Endothelial cell of umbilical vein (primary cell): ENCODE measurements around the gene PSMA4. TPM values are rescaled to one million over a fixed set of nuclear protein-coding genes. Genes with fewer than 3 reads are reported as not detected.

ENCODE experiments used
- BruUV-seq: library from RNA; stranded (reverse); fragments of 400-500 nt; replicated peaks from 2 replicates; lab custom pipeline; 2021; lab: Mats Ljungman, UMichigan
- CTCF ChIA-PET: fragments of 300-600, 350-600 bp; sonication (Branson Sonifier 250); formaldehyde crosslinking; loops from one replicate; lab custom pipeline; 2021; ENCODE audit warnings: antibody characterized with exemption, inconsistent platforms; lab: Charles Lee
- POLR2A ChIA-PET: fragments of 300-600, 350-600 bp; sonication (Branson Sonifier 250); formaldehyde crosslinking; loops from one replicate; lab custom pipeline; 2021; ENCODE audit warnings: antibody characterized with exemption, inconsistent platforms; lab: Charles Lee
- DNase-seq: peaks from one replicate; pipeline ENCODE4 v3.0.0-alpha.2; 2011; ENCODE audit warnings: low read depth, low spot score
- FAIRE-seq: peaks from 2 replicates; lab custom pipeline; 2011; peaks lifted over from hg19 to GRCh38; lab: Jason Lieb, UNC
- H2AFZ ChIP-seq: 2 replicates; pipeline ENCODE4 v1.6.0; 2012; ENCODE audit warnings: low read depth, low read length, control low read depth, inconsistent platforms
- H3K27ac ChIP-seq: 2 replicates; pipeline ENCODE4 v1.5.1; 2011; ENCODE audit warnings: low read depth, mild to moderate bottlenecking, control low read depth, low read length, moderate library complexity; ENCODE audit not compliant: insufficient read depth
- H3K27me3 ChIP-seq, 2 experiments: 2 replicates each; pipeline versions ENCODE4 v1.6.0 to v1.6.1; 2011; ENCODE audit warnings: low read length in 2 of 2, mixed read lengths in 1 of 2; ENCODE audit not compliant: control insufficient read depth in 2 of 2, insufficient read depth in 2 of 2
- H3K36me3 ChIP-seq, 2 experiments: 2 replicates in 1 of 2; 3 replicates in 1 of 2; pipeline ENCODE4 v1.5.1; 2011; ENCODE audit warnings: low read length in 2 of 2, mild to moderate bottlenecking in 1 of 2, moderate library complexity in 1 of 2; ENCODE audit not compliant: control insufficient read depth in 2 of 2, insufficient read depth in 2 of 2; ENCODE audit errors: extremely low read depth in 1 of 2
- H3K4me1 ChIP-seq: 3 replicates; pipeline ENCODE4 v1.5.1; 2011; ENCODE audit warnings: mild to moderate bottlenecking, low read length; ENCODE audit not compliant: control insufficient read depth, insufficient read depth; ENCODE audit errors: extremely low read depth
- H3K4me2 ChIP-seq: 2 replicates; pipeline ENCODE4 v1.6.1; 2011; ENCODE audit warnings: low read length, control low read depth, mixed read lengths; ENCODE audit not compliant: insufficient read depth
- H3K4me3 ChIP-seq, 3 experiments: fragments of 200-600 bp in 1 of 3; sonication (generic), shearing (Covaris generic) in 1 of 3; replicated peaks in 1 of 3; 2 replicates each; pipeline ENCODE4 v1.5.1; 2011 to 2016; ENCODE audit warnings: control low read depth in 3 of 3, low read length in 3 of 3, mild to moderate bottlenecking in 2 of 3, inconsistent platforms in 1 of 3, low read depth in 1 of 3, moderate library complexity in 1 of 3; ENCODE audit not compliant: insufficient read depth in 1 of 3
- H3K79me2 ChIP-seq: 2 replicates; pipeline ENCODE4 v1.6.0; 2012; ENCODE audit warnings: low read length, inconsistent platforms; ENCODE audit not compliant: control insufficient read depth, insufficient read depth
- H3K9ac ChIP-seq: replicated peaks from 2 replicates; pipeline ENCODE3; 2011; ENCODE audit warnings: low read length, control low read depth; ENCODE audit not compliant: insufficient read depth; ENCODE audit errors: extremely low read depth
- H3K9me1 ChIP-seq: replicated peaks from 3 replicates; pipeline ENCODE4 v1.6.0; 2011; ENCODE audit warnings: mild to moderate bottlenecking, low read length; ENCODE audit not compliant: control insufficient read depth, insufficient read depth; ENCODE audit errors: extremely low read depth
- H3K9me3 ChIP-seq: replicated peaks from 2 replicates; pipeline ENCODE4 v1.5.1; 2012; ENCODE audit warnings: low read length, inconsistent platforms; ENCODE audit not compliant: control insufficient read depth, insufficient read depth
- H4K20me1 ChIP-seq: replicated peaks from 2 replicates; pipeline ENCODE3; 2011; ENCODE audit warnings: mild to moderate bottlenecking, low read length; ENCODE audit not compliant: control insufficient read depth, insufficient read depth; ENCODE audit errors: extremely low read depth
- CTCF ChIP-seq, 2 donors: IDR thresholded peaks; 1 replicate in 1 of 2; 2 replicates in 1 of 2; pipeline ENCODE4 v1.5.1; 2011; ENCODE audit warnings: low read length in 2 of 2, mild to moderate bottlenecking in 2 of 2, moderate library complexity in 2 of 2, control low read depth in 1 of 2, inconsistent platforms in 1 of 2, low read depth in 1 of 2; ENCODE audit not compliant: insufficient read depth in 1 of 2; ENCODE audit errors: extremely low read depth in 1 of 2
- EZH2 ChIP-seq: IDR thresholded peaks from 2 replicates; pipeline ENCODE4 v1.6.1; 2012; ENCODE audit warnings: borderline replicate concordance, low read depth, mild to moderate bottlenecking, moderate library complexity, low read length, inconsistent platforms; ENCODE audit not compliant: severe bottlenecking
- FOS ChIP-seq: IDR thresholded peaks from 2 replicates; pipeline ENCODE4 v1.6.1; 2011; ENCODE audit warnings: mild to moderate bottlenecking, low read length, moderate library complexity, borderline replicate concordance; ENCODE audit not compliant: insufficient read depth
- GATA2 ChIP-seq: IDR thresholded peaks from 2 replicates; pipeline ENCODE4 v1.7.0; 2011; ENCODE audit warnings: low read depth, mild to moderate bottlenecking, moderate library complexity, mixed read lengths, low read length; ENCODE audit not compliant: insufficient read length, insufficient read depth
- JUN ChIP-seq: IDR thresholded peaks from 2 replicates; pipeline ENCODE4 v1.6.1; 2011; ENCODE audit warnings: borderline replicate concordance, low read depth; ENCODE audit not compliant: insufficient read length, insufficient read depth
- MAX ChIP-seq: IDR thresholded peaks from 2 replicates; pipeline ENCODE4 v1.6.1; 2011; ENCODE audit not compliant: insufficient read depth, insufficient read length
- MYC ChIP-seq: IDR thresholded peaks from one replicate; pipeline ENCODE4 v1.6.1; 2011; ENCODE audit warnings: mild to moderate bottlenecking, low read depth, low read length
- POLR2AphosphoS5 ChIP-seq: IDR thresholded peaks from 2 replicates; pipeline ENCODE4 v1.6.1; 2012; ENCODE audit warnings: low read depth, mild to moderate bottlenecking, control low read depth, low read length, moderate library complexity; ENCODE audit not compliant: insufficient read depth
- dilution Hi-C: fragments of 300-500 bp; cut with MboI; formaldehyde crosslinking; loops from one replicate; pipeline ENCODE4 v1.15.0; 2019; ENCODE audit warnings: low sequenced_read_pairs; ENCODE audit not compliant: extremely low pct_ligation_motif_present
- intact Hi-C: fragments of 100-400 bp; cut with micrococcal nuclease; formaldehyde crosslinking; loops from one replicate; pipeline ENCODE4 v1.10.0; 2022
- polyA plus RNA-seq, 4 experiments: library from polyadenylated mRNA; depleted of rRNA in 3 of 4; stranded (reverse) in 3 of 4; unstranded in 1 of 4; fragments of >200 nt; gene quantifications; 2 replicates each; pipeline versions ENCODE4 v1.2.1 to v1.2.3, GENCODE V29; 2011 to 2012; ENCODE audit warnings: missing spikeins in 1 of 4
- total RNA-seq: library from RNA; stranded (reverse); gene quantifications from 2 replicates; pipeline ENCODE4 v1.2.3, GENCODE V29; 2021

The PSMA4 gene
- total and polyA plus RNA-seq, 2 donors (not counting 3 experiments of a cell fraction or from before 2014, with no cell fraction given): 250 to 279 TPM

GRCh38 chr15:78507831-78508160 is 32.4 kb upstream of the PSMA4 start:
- Histone ChIP-seq H3K27ac (no peak overlapping the region), H3K9me3 (no peaks in the 10 kb centered on the region), H4K20me1 (no peaks in the 10 kb centered on the region), H3K4me2 (peak overlapping the region; percentile 57), H2AFZ (peak overlapping the region; percentile 97), H3K79me2 (no peaks in the 10 kb centered on the region), H3K27me3 (peaks cover 3 to 4% of the 10 kb centered on the region in 2 experiments), H3K9me1 (no peaks in the 10 kb centered on the region), H3K36me3 (no peaks in the 10 kb centered on the region), H3K4me3 (peak overlapping the region; percentile 35 to 65 (median 65)), H3K9ac (peak overlapping the region; percentile 48), H3K4me1 (peaks cover 4% of the 10 kb centered on the region)
- POLR2A ChIA-PET: no interaction called here
- no TSS peak for BruUV-seq
- CTCF ChIA-PET: interaction anchor here (0.9 to 1.3 kb wide), 2 partner anchors 17 to 58 kb away, joined by 3 to 6 read pairs; partner anchors contain the start of gene CHRNA5
- no peak for DNase-seq
- dilution Hi-C loops (no loop called here), intact Hi-C loops (loop anchor here (1.0 to 2.0 kb wide), 3 partner anchors 33 to 209 kb away; partner anchors contain the start of genes IREB2, PSMA4 and SKIC8)
- FAIRE-seq: no peak
- no peak for TF ChIP-seq GATA2
- no peak for TF ChIP-seq POLR2AphosphoS5
- TF ChIP-seq MAX: no peak
- no peak for TF ChIP-seq FOS
- no peak for TF ChIP-seq EZH2
- TF ChIP-seq CTCF (IDR thresholded peaks at IDR 0.05; ENCODE audit: extremely low read depth in 1 of 2, insufficient read depth in 1 of 2, low read depth in 1 of 2, low read length in 2 of 2): no peak
- no peak for TF ChIP-seq JUN
- no peak for TF ChIP-seq MYC
